GM19351 (cell line): ENCODE measurements around the gene CAV2.

Experiments
- ATAC-seq: cut with Tn5 transposase; IDR thresholded peaks from one replicate; pipeline ENCODE4 v1.9.1; 2021; ENCODE audit warnings: mild to moderate bottlenecking, moderate library complexity; ENCODE audit not compliant: unreplicated experiment

The CAV2 gene

DNA sequence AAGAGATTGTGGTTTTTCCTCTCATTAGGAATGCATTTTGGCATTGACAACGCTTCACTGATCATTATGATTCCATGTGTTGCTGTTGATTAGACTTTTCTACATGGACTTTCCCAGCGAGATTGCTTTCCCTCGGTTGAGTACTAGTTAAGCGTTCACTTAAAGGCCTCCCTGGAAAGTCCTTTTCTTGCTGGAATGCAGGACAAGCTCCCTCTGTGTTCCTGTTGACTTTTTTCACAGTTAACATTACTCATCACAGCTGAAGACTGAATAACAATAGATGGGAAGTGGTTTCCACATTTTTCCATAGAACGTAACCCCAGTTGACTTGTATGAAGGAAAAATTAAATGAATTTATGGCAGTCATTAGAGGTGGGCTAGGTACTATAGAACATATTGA is 22.7 kb downstream of the CAV2 start:
- no peak for ATAC-seq

DNA sequence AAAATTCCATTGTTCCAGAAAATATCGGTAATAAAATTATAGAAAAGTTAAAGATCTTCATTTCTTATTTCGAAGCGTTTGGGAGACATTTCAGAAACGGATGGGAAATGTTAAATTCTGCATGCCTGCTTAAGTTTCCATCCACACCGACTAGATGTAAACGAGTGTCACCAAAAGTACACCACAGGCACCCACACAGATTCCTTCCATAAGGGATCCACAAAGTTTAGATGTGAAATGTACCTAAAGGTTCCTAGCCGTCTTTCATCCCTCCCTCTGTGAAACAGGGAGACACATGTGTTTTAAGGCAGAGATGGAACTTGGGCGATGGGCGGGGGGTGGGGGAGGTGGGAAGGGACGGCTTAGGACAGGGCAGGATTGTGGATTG is 24.7 kb downstream of the CAV2 start:
- ATAC-seq: no peak

DNA sequence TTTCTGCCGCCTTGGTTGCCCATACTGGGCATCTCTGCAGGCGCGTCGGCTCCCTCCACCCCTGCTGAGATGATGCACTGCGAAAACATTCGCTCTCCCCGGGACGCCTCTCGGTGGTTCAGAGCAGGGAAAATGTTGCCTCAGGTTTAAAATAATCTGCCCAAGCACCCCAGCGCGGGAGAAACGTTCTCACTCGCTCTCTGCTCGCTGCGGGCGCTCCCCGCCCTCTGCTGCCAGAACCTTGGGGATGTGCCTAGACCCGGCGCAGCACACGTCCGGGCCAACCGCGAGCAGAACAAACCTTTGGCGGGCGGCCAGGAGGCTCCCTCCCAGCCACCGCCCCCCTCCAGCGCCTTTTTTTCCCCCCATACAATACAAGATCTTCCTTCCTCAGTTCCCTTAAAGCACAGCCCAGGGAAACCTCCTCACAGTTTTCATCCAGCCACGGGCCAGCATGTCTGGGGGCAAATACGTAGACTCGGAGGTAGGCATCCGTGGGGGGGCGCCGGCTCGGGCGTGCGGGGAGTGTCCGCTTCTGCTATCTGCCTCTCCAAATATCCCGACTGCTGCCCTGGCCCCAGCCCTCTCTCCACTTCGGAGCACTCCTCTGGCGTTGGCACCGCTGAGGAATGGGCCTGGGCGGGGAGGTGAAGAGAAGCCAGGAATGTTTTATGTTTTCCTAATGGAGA is 25.2 kb downstream of the CAV2 start, which contains the start of gene CAV1:
CAV1 (plus strand) TSS at position 428 of the 689 bp plus-strand sequence; CDS start at position 455, 27 bp downstream.
- peak; percentile 29 for ATAC-seq

DNA sequence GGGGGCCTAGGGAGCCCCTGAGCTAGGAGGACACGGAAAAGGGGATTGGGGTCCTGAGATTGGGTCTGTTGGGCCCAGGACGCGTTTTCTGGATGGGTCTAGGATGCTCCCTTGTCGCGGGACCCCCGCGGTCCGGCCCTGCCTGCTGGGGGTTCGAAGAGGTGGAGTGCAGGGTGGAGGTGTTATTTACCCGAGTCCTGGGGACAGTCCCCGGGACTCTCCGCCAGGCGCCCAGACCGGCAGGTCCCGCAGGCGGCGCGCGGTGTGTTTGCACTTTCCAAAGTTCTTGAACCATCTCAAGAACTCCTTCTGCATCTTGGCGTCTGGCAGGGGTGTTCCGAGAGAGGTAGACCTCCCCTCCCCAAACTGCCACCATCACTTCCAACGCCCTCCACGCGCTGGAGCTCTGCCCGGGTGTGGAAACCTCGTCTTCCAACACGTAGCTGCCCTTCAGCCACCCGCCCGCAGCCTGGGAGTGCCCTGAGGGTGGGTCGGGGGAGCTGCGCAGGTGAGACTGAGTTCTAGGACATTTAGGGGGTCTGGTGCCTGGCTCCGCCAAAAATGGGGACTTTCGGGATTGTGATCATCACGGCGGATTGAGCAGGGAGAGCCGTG is 25.9 kb downstream of the CAV2 start:
- ATAC-seq: peak; percentile 39

DNA sequence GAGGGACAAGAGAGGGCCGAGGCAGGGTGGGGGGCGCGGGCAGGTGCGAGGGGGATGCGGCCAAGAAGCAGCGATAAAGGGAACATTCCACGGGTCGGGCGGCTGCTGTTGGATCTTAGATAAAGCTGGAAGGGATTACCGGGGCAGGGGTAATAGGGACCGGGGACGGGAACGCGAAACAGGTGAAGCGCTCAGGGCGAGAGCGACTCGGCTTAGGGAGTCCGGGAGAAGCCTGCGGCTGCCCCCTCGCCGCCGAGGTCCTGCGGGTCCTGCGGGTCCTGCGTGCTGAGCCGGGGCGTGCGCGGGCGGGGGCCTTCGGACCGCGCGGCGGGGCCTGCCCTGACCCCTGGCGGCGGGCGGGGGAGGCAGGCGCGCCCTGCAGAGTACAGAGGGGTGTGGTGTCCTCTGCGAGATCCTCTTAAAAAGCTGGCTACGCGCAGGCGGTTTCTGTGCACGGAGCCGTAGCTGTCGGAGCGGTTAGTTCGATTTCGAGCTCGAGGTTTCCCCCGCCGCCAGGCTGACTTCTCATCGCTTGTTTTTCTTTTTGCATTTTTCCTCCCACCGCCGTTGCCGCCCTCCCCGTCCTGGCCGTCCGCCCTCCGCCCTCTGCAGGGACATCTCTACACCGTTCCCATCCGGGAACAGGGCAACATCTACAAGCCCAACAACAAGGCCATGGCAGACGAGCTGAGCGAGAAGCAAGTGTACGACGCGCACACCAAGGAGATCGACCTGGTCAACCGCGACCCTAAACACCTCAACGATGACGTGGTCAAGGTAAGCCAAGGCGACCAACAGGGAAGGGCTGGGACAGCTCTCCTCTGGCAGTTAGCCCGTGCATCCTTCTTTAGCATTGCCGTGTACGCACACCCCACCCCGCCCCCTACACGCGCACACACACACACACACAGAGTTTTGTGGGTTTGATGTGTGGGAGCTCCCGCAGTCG is 26.6 kb downstream of the CAV2 start:
- peak; percentile 88 for ATAC-seq

- no peak for ATAC-seq
These were observed 27.4 kb downstream of the CAV2 start for GRCh38 chr7:116526897-116527296.

GRCh38 chr7:116527521-116527920 is 28.0 kb downstream of the CAV2 start:
- ATAC-seq: no peak

- no peak for ATAC-seq
These were observed 28.7 kb downstream of the CAV2 start for GRCh38 chr7:116528008-116528789.

- ATAC-seq: no peak
These were observed 29.7 kb downstream of the CAV2 start for GRCh38 chr7:116529250-116529649.

DNA sequence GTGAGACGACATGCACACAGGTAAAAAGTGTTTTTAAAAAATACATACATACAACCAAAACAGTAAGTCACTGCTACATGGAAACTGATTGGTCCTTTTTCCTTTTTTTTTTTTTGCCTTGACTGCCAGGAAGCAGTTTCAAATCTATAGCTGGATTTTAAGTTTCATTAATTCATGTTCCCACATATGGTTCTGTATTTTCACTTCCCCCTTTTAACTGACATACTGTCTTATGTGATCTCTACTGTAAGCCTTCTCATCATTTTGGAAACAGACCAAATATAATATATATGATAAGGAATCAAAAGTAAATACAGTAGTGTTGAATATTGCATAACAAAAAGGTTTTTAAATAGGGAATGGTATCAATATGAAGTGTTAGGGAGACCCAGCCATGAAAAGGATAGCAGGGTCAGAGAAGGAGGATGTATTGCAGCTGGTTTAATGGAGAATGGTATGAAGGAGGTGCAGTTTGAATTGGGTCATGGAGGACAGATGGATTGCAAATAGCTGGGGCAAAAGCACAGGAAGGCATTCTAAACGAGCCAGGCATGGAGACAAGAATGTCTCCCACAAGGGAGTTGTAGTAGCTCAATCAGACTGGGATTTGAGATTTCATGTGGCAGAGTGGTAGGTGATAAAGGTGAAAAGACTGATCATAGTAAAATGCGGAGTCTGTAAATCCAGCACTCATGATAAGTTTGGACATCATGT is 30.7 kb downstream of the CAV2 start:
- ATAC-seq: no peak

GRCh38 chr7:116532102-116532688 is 32.7 kb downstream of the CAV2 start:
- ATAC-seq: no peak

DNA sequence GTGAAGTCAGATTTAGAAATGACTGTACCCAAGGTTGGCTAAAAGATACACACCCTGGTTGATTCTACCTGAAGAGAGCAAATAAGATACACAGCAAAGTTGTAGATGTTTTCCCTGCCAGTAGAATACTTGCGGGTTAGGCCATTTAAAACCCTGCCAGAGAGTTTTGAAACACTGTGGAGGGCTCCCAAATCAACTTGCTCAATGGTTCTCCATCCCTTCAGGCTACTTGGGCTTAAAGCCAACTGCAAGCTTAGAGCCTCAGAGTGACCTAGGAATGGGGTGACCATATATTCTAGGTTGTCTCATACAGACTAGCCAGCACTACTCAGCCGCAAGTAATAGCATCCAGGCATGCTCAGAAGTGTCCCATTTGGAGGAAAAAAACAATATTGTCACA is 35.3 kb downstream of the CAV2 start:
- no peak for ATAC-seq

DNA sequence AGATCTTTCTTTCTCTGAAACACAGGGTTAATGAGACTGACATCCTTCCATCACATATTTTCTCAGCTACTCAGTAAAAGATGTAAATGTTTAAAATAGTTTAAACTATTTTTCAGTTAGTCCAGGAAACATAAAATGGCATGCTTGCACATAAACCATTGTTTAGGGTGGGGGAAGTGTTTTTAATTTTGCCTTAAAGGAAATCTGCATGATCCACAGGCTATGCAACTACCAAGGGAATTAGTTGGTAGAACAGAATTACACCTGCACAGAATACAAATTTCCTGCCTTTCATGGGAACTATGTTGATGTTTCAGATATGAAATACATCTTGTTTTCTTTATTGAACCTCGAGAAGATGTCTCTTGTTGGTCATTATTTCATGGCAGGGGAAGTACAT is 35.9 kb downstream of the CAV2 start:
- ATAC-seq: no peak

DNA sequence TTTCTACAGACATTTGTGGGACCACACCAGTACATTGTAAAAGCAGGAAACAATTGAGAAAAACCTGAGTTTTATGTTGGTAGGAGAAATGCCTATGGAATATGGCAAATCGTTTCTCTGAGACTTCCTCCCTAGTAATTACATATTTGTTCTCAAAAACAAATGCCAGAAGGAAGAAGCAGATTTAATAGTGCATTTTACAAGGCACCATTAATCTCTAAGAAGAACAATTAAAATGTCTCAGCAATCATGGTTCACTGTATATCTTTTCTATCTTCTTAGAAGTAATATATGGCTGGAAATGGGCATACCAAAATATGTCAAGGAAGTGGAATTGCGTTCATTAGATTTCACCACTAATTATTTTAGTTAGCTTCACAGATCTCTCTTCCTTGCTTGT is 38.6 kb downstream of the CAV2 start:
- ATAC-seq: no peak

- ATAC-seq: no peak
These were observed 40.3 kb downstream of the CAV2 start for GRCh38 chr7:116539879-116540278.

DNA sequence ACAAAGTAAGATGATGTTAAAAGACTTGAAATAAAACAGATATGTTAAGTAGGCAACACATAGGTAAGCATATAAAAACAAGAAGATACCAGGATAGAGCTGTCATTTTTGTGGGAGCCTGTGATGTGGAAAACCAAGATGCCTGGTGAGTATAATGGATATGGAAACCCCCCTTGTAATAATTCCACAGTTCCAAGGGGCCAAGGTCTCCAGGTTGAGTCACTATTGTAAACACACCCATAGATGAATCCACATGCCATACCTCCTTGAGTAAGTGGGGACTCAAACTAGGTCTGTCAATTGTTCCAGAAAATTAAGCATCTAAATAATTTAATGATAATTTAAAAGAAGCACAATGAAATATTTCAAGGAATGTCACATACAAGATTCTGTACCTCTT is 41.2 kb downstream of the CAV2 start:
- no peak for ATAC-seq

GRCh38 chr7:116541951-116542350 is 42.4 kb downstream of the CAV2 start:
- no peak for ATAC-seq

GRCh38 chr7:116542618-116543017 is 43.1 kb downstream of the CAV2 start:
- ATAC-seq: no peak

DNA sequence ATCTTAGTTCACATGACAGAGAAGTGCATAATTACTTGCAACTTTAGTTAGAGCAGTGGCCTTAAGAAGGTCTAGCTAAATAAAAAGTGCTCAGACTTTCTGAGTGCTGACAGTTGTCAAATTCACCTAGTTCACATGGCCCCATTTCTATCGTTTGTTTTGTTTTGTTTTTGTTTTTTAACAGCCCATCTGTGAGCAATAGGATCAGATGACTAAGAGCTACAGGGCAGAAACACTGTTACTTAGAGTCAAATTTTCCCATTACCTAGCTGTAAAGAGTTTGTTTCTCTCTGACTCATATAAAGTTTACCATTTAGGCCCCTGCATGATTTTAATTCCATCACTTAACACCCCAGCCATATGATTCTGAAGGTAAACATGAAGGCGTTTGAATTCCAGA is 44.1 kb downstream of the CAV2 start:
- ATAC-seq: peak; percentile 29

- ATAC-seq: no peak
These were observed 44.9 kb downstream of the CAV2 start for GRCh38 chr7:116544487-116544886.
